Activated naive CD8-positive, alpha-beta T cell treated with anti-CD3 and anti-CD28 coated beads, Interleukin-2, amount 50 U/mL, for 16 hours (primary cell): ENCODE measurements around the gene UGGT2.
"Not testable (repeated sequence)": the region's sequence is repeated elsewhere in the genome, so short reads cannot be mapped to it uniquely, and the experiment has no call there.

Experiments used
- DNase-seq: peaks from one replicate; pipeline ENCODE4 v3.0.0-alpha.2; 2020; ENCODE audit warnings: low read depth, low spot score

The UGGT2 gene

GRCh38 chr13:95793781-95794180 lies 259.4 kb downstream of the UGGT2 start:
- no peak for DNase-seq

- no peak for DNase-seq
Observed at GRCh38 chr13:95793018-95793555, 260.1 kb downstream of the UGGT2 start.

GRCh38 chr13:95791084-95791722 lies 262.0 kb downstream of the UGGT2 start:
- DNase-seq: no peak

- not testable (repeated sequence) for DNase-seq
Observed at GRCh38 chr13:95789315-95789714, 263.9 kb downstream of the UGGT2 start.

- no peak for DNase-seq
Observed at GRCh38 chr13:95788100-95788463, 265.1 kb downstream of the UGGT2 start.

GRCh38 chr13:95787356-95788099 lies 265.7 kb downstream of the UGGT2 start:
- no peak for DNase-seq

- no peak for DNase-seq
Observed at GRCh38 chr13:95784900-95785290, 268.3 kb downstream of the UGGT2 start.

GRCh38 chr13:95784161-95784899 lies 268.9 kb downstream of the UGGT2 start:
- DNase-seq: no peak

GRCh38 chr13:95783747-95784146 lies 269.5 kb downstream of the UGGT2 start:
- DNase-seq: no peak

- not testable (repeated sequence) for DNase-seq
Observed at GRCh38 chr13:95781940-95782339, 271.3 kb downstream of the UGGT2 start.

- no peak for DNase-seq
Observed at GRCh38 chr13:95781016-95781415, 272.2 kb downstream of the UGGT2 start.

GRCh38 chr13:95779522-95779921 lies 273.7 kb downstream of the UGGT2 start:
- no peak for DNase-seq

GRCh38 chr13:95771905-95772304 lies 281.3 kb downstream of the UGGT2 start:
- no peak for DNase-seq

GRCh38 chr13:95763601-95764000 lies 289.6 kb downstream of the UGGT2 start:
- DNase-seq: no peak

- not testable (repeated sequence) for DNase-seq
Observed at GRCh38 chr13:95762626-95763025, 290.6 kb downstream of the UGGT2 start.

GRCh38 chr13:95756072-95756471 lies 297.1 kb downstream of the UGGT2 start:
- DNase-seq: no peak

- DNase-seq: no peak
Observed at GRCh38 chr13:95754069-95754468, 299.1 kb downstream of the UGGT2 start.

- no peak for DNase-seq
Observed at GRCh38 chr13:95752677-95753076, 300.5 kb downstream of the UGGT2 start.
